BLaER1 treated with 17β-estradiol and CSF1 and Interleukin-3, amounts not matched to agents 10 nM and 100 nM (cell line): ENCODE data around the gene IL18R1.
"Not testable (repeated sequence)": the region's sequence is repeated elsewhere in the genome, so short reads cannot be mapped to it uniquely, and the experiment has no call there.

Experiments
- H3K27ac ChIP-seq, 11 experiments: shearing (Covaris generic); formaldehyde crosslinking; 2 replicates each; pipeline ENCODE4 v1.8.1; 2022
- H3K27me3 ChIP-seq, 11 experiments: shearing (Covaris generic); formaldehyde crosslinking; 2 replicates each; pipeline ENCODE4 v1.8.1; 2022
- H3K36me3 ChIP-seq, 11 experiments: shearing (Covaris generic); formaldehyde crosslinking; 2 replicates each; pipeline ENCODE4 v1.8.1; 2022
- H3K4me1 ChIP-seq, 10 experiments: shearing (Covaris generic); formaldehyde crosslinking; 2 replicates each; pipeline ENCODE4 v1.8.1; 2022
- H3K4me2 ChIP-seq, 11 experiments: shearing (Covaris generic); formaldehyde crosslinking; 2 replicates each; pipeline ENCODE4 v1.8.1; 2022
- H3K4me3 ChIP-seq, 10 experiments: shearing (Covaris generic); formaldehyde crosslinking; 2 replicates each; pipeline ENCODE4 v1.8.1; 2022
- H3K9ac ChIP-seq, 11 experiments: shearing (Covaris generic); formaldehyde crosslinking; 2 replicates each; pipeline ENCODE4 v1.8.1; 2022
- H3K9me3 ChIP-seq, 11 experiments: shearing (Covaris generic); formaldehyde crosslinking; replicated peaks in 1 of 11; 2 replicates each; pipeline ENCODE4 v1.8.1; 2022
- H4K20me1 ChIP-seq, 11 experiments: shearing (Covaris generic); formaldehyde crosslinking; 2 replicates each; pipeline ENCODE4 v1.8.1; 2022
- Cebpa-rat ChIP-seq, 11 experiments: shearing (Covaris generic); IDR thresholded peaks; 2 replicates each; pipeline ENCODE4 v1.8.1; 2022

The IL18R1 gene

GRCh38 chr2:102318437-102318836, 37.2 kb upstream of the IL18R1 start:
- Histone ChIP-seq H3K36me3 (no peaks in the 10 kb centered on the region), H4K20me1 (no peaks in the 10 kb centered on the region), H3K9me3 (peaks cover 0 to 3% (median 0%) of the 10 kb centered on the region in 11 experiments; a peak in 1 of 22 replicates), H3K4me2 (no peak overlapping the region), H3K4me1 (peaks cover 0 to 5% (median 0%) of the 10 kb centered on the region in 10 experiments; a peak in 2 of 20 replicates), H3K4me3 (no peak overlapping the region), H3K9ac (no peak overlapping the region), H3K27me3 (no peaks in the 10 kb centered on the region), H3K27ac (no peak overlapping the region)
- TF ChIP-seq Cebpa-rat (IDR thresholded peaks at IDR 0.05): no peak

- no peak overlapping the region for H3K4me3 ChIP-seq
- H4K20me1 ChIP-seq: no peaks in the 10 kb centered on the region
- H3K27ac ChIP-seq: no peak overlapping the region
- H3K9me3 ChIP-seq: peaks cover 0 to 15% (median 9%) of the 10 kb centered on the region in 11 experiments; a peak in 13 of 22 replicates
- no peaks in the 10 kb centered on the region for H3K36me3 ChIP-seq
- H3K27me3 ChIP-seq: no peaks in the 10 kb centered on the region
- H3K4me1 ChIP-seq: peaks cover 0 to 8% (median 4%) of the 10 kb centered on the region in 10 experiments; a peak in 4 of 20 replicates
- H3K4me2 ChIP-seq: no peak overlapping the region
- H3K9ac ChIP-seq: no peak overlapping the region
- TF ChIP-seq Cebpa-rat (IDR thresholded peaks at IDR 0.05): no peak
These were observed 33.5 kb upstream of the IL18R1 start for GRCh38 chr2:102321941-102322719.

DNA sequence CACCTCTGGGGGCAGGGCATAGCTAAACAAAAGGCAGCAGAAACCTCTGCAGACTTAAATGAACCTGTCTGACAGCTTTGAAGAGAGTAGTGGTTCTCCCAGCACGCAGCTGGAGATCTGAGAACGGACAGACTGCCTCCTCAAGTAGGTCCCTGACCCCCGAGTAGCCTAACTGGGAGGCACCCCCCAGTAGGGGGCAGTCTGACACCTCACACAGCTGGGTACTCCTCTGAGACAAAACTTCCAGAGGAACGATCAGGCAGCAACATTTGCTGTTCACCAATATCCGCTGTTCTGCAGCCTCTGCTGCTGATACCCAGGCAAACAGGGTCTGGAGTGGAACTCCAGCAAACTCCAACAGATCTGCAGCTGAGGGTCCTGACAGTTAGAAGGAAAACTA, 30.7 kb upstream of the IL18R1 start:
- peaks cover 0 to 25% (median 11%) of the 10 kb centered on the region in 11 experiments; a peak in 17 of 22 replicates for H3K9me3 ChIP-seq
- H3K27ac ChIP-seq, H3K4me2 ChIP-seq, H4K20me1 ChIP-seq, H3K27me3 ChIP-seq, H3K36me3 ChIP-seq, H3K9ac ChIP-seq, H3K4me3 ChIP-seq, H3K4me1 ChIP-seq: not testable (repeated sequence)

GRCh38 chr2:102331311-102331980, 24.1 kb upstream of the IL18R1 start:
- Histone ChIP-seq H3K9me3 (peaks cover 0 to 10% (median 6%) of the 10 kb centered on the region in 11 experiments; a peak in 7 of 22 replicates), H3K4me1 (peaks cover 0 to 2% (median under 1%) of the 10 kb centered on the region in 10 experiments; a peak in 8 of 20 replicates), H3K9ac (no peak overlapping the region), H3K27ac (no peak overlapping the region), H3K4me2 (no peak overlapping the region), H3K4me3 (no peak overlapping the region), H3K36me3 (no peaks in the 10 kb centered on the region), H4K20me1 (no peaks in the 10 kb centered on the region), H3K27me3 (no peaks in the 10 kb centered on the region)
- TF ChIP-seq Cebpa-rat (IDR thresholded peaks at IDR 0.05): no peak

- Histone ChIP-seq H3K9me3 (peaks cover 0 to 7% (median 0%) of the 10 kb centered on the region in 11 experiments; a peak in 3 of 22 replicates), H3K9ac (no peak overlapping the region), H3K27ac (no peak overlapping the region)
These were observed 21.1 kb upstream of the IL18R1 start for GRCh38 chr2:102334486-102334885.

DNA sequence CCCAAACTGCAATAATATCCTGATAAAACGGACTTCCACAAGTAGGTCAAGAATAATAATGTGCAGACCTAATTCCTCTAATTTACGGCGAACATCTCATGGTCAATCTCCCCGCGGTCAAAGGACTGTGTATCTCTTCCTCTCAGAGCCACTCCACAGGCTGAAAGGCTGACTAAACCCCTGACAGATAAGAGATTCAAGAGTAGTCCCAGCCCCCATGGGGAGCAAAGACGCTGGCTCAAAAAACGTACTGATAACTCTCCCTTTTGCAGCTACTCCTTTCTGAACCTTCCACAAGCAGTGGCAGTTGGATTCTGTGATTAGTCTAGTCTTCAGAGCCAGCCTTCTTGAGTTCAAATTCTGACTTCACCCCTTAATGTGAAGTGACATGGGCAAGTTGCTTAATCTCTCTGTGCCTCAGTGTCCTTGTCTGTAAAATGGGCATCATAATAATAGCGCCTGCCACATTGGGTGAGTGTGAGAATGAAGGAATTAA, 19.7 kb upstream of the IL18R1 start:
- no peaks in the 10 kb centered on the region for H3K27me3 ChIP-seq
- no peak for TF ChIP-seq Cebpa-rat (IDR thresholded peaks at IDR 0.05)
- H3K27ac ChIP-seq: no peak overlapping the region
- no peaks in the 10 kb centered on the region for H3K36me3 ChIP-seq
- H3K9me3 ChIP-seq: peaks cover 0 to 6% (median 0%) of the 10 kb centered on the region in 11 experiments; a peak in 3 of 22 replicates
- H3K4me1 ChIP-seq: peaks cover 7 to 19% (median 14%) of the 10 kb centered on the region in 10 experiments; a peak in 18 of 20 replicates
- no peak overlapping the region for H3K4me3 ChIP-seq
- no peak overlapping the region for H3K9ac ChIP-seq
- no peaks in the 10 kb centered on the region for H4K20me1 ChIP-seq
- H3K4me2 ChIP-seq: no peak overlapping the region

More at GRCh38 chr2:102334486-102334885, 21.1 kb upstream of the IL18R1 start:
- Histone ChIP-seq H3K36me3 (no peaks in the 10 kb centered on the region), H3K4me1 (peaks cover 7 to 19% (median 14%) of the 10 kb centered on the region in 10 experiments; a peak in 18 of 20 replicates), H4K20me1 (no peaks in the 10 kb centered on the region), H3K4me2 (no peak overlapping the region), H3K4me3 (no peak overlapping the region), H3K27me3 (no peaks in the 10 kb centered on the region)
- no peak for TF ChIP-seq Cebpa-rat (IDR thresholded peaks at IDR 0.05)

- TF ChIP-seq Cebpa-rat (IDR thresholded peaks at IDR 0.05): no peak
- H3K27me3 ChIP-seq: no peaks in the 10 kb centered on the region
- H3K4me3 ChIP-seq: no peak overlapping the region
- H4K20me1 ChIP-seq: no peaks in the 10 kb centered on the region
- H3K36me3 ChIP-seq: no peaks in the 10 kb centered on the region
- peaks cover 0 to under 1% (median 0%) of the 10 kb centered on the region in 11 experiments; a peak in 1 of 22 replicates for H3K9me3 ChIP-seq
- peak overlapping the region; percentile 3 to 48 (median 33); a peak in 12 of 22 replicates for H3K4me2 ChIP-seq
- peaks cover 7 to 19% (median 14%) of the 10 kb centered on the region in 10 experiments; a peak in 18 of 20 replicates for H3K4me1 ChIP-seq
- no peak overlapping the region for H3K27ac ChIP-seq
- H3K9ac ChIP-seq: no peak overlapping the region
These were observed 19.1 kb upstream of the IL18R1 start for GRCh38 chr2:102336502-102336945.

DNA sequence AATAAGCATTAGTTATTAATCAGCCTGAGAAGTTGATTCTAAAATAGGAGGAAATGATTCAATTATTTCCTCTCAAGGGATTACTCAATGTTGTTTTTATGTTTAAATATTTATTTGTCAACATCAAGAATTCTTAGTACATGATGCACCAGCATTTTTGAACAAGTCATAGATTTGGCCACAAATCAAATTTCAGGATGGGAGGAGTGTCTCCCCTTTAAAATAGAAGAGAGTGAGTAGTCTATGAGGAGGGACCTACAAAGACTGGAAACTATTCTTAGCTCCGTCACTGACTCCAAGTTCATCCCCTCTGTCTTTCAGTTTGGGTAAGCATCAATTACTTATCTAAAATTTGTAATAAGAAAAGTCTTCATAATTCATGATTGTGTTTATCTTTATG, 18.6 kb upstream of the IL18R1 start:
- H3K4me3 ChIP-seq: no peak overlapping the region
- peak overlapping the region; percentile 3 to 48 (median 33); a peak in 13 of 22 replicates for H3K4me2 ChIP-seq
- H3K36me3 ChIP-seq: no peaks in the 10 kb centered on the region
- no peak for TF ChIP-seq Cebpa-rat (IDR thresholded peaks at IDR 0.05)
- H3K27ac ChIP-seq: no peak overlapping the region
- H4K20me1 ChIP-seq: no peaks in the 10 kb centered on the region
- no peaks in the 10 kb centered on the region for H3K27me3 ChIP-seq
- H3K9ac ChIP-seq: no peak overlapping the region
- H3K9me3 ChIP-seq: no peaks in the 10 kb centered on the region; a peak in 1 of 22 replicates
- H3K4me1 ChIP-seq: peaks cover 7 to 19% (median 14%) of the 10 kb centered on the region in 10 experiments; a peak in 18 of 20 replicates
